GM13976 (cell line): ENCODE results near the gene LDB1.

Experiments
- DNase-seq: peaks from one replicate; pipeline ENCODE4 v3.0.0; 2012; ENCODE audit warnings: low spot score
- CTCF ChIP-seq: IDR thresholded peaks from 2 replicates; pipeline ENCODE4 v1.5.1; 2012; ENCODE audit warnings: borderline replicate concordance, mild to moderate bottlenecking; ENCODE audit not compliant: insufficient read depth; ENCODE audit errors: extremely low read depth, missing control alignments, control extremely low read depth
- in situ Hi-C: fragments of 300-500 bp; cut with MboI; formaldehyde crosslinking; loops from one replicate; pipeline ENCODE4 v1.12.0; 2022; ENCODE audit warnings: low sequenced_read_pairs, mixed read lengths, inconsistent platforms; ENCODE audit not compliant: unreplicated experiment

The LDB1 gene

GRCh38 chr10:102147561-102147960, 27.4 kb upstream of the LDB1 start:
- TF ChIP-seq CTCF = no peak
- peak; percentile 7 for DNase-seq
- in situ Hi-C loops = no loop called here

DNA sequence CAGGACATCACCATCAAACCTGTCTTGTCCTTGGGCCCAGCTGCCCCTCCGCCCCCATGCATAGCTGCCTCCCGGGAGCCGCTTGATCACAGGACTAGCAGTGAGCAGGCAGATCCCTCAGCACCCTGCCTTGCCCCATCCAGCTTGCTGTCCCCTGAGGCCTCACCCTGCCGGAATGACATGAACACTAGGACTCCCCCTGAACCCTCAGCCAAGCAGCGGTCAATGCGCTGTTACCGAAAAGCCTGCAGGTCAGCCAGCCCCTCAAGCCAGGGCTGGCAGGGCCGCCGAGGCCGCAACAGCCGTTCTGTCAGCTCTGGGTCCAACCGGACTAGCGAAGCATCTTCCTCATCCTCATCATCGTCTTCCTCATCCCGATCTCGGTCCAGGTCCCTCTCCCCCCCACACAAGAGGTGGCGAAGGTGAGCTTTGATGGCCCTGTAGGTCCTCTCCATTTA, 26.8 kb upstream of the LDB1 start:
- in situ Hi-C loops = no loop called here
- no peak for TF ChIP-seq CTCF
- DNase-seq = peak; percentile 10

DNA sequence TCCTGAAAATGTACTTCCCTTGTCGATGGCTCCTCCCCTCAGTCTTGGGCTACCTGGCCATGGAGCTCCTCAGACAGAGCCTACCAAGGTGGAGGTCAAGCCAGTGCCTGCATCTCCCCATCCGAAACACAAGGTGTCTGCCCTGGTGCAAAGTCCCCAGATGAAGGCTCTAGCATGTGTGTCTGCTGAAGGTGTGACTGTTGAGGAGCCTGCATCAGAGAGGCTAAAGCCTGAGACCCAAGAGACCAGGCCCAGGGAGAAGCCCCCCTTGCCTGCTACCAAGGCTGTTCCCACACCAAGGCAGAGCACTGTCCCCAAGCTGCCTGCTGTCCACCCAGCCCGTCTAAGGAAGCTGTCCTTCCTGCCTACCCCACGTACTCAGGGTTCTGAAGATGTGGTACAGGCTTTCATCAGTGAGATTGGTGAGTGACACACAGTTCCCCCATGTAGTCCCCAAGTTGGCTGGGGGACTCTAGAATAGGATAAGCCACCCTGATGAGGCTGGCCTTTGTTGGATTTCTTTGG, 21.5 kb upstream of the LDB1 start:
- peak; percentile 9 for DNase-seq
- no peak for TF ChIP-seq CTCF
- in situ Hi-C loops = no loop called here

DNA sequence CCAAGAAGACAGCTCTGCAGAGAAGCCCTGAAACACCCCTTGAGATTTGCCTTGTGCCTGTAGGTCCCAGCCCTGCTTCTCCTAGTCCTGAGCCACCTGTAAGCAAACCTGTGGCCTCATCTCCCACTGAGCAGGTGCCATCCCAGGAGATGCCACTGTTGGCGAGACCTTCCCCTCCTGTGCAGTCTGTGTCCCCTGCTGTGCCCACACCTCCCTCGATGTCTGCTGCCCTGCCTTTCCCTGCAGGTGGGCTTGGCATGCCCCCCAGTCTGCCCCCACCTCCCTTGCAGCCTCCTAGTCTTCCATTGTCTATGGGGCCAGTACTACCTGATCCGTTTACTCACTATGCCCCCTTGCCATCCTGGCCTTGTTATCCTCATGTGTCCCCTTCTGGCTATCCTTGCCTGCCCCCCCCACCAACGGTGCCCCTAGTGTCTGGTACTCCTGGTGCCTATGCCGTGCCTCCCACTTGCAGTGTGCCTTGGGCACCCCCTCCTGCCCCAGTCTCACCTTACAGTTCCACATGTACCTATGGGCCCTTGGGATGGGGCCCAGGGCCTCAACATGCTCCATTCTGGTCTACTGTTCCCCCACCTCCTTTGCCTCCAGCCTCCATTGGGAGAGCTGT, 20.9 kb upstream of the LDB1 start:
- in situ Hi-C loops = no loop called here
- peak; percentile 9 for DNase-seq
- TF ChIP-seq CTCF = no peak

DNA sequence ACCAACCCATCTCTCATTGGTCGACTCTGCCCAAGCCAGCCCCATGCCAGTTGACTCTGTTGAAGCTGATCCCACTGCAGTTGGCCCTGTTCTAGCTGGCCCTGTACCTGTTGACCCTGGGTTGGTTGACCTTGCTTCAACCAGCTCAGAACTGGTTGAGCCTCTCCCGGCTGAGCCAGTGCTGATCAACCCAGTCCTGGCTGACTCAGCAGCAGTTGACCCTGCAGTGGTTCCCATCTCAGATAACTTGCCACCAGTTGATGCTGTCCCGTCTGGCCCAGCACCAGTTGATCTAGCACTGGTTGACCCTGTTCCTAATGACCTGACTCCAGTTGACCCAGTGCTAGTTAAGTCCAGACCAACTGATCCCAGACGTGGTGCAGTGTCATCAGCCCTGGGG, 20.1 kb upstream of the LDB1 start:
- in situ Hi-C loops = no loop called here
- peak; percentile 6 for DNase-seq
- no peak for TF ChIP-seq CTCF

- DNase-seq = peak; percentile 9
- in situ Hi-C loops = no loop called here
- no peak for TF ChIP-seq CTCF
Measured at GRCh38 chr10:102139281-102140110, 19.3 kb upstream of the LDB1 start.
